Measurements from ENCODE around the gene CNOT11. TPM values are rescaled to one million over a fixed set of nuclear protein-coding genes. Genes with fewer than 3 reads are reported as not detected.

Gene CNOT11
- polyA plus RNA-seq, 1 experiment, result 63.0 TPM

- H3K4me3 ChIP-seq (ENCODE audit: low read depth, low read length), result no peak overlapping the region
- H3K27me3 ChIP-seq (ENCODE audit: control insufficient read depth, insufficient read depth, low read length), result no peaks in the 10 kb centered on the region
- DNase-seq (ENCODE audit: low read depth), result no peak
- TF ChIP-seq CTCF (IDR thresholded peaks at IDR 0.05; ENCODE audit: insufficient read depth, low read depth, low read length), result no peak
- ChIA-PET CTCF (interaction anchor here (0.8 kb wide), 1 partner anchor 9 kb away, joined by 3 read pairs; no protein-coding TSS in a partner anchor), POLR2A (no interaction called here)
- peaks cover 7% of the 10 kb centered on the region for H3K36me3 ChIP-seq (ENCODE audit: control insufficient read depth, insufficient read depth, low read length)
Measured at GRCh38 chr2:101272045-101272784, 19.5 kb downstream of the CNOT11 start.

- CTCF ChIA-PET, result no interaction called here
- Histone ChIP-seq H3K36me3 (ENCODE audit: control insufficient read depth, insufficient read depth, low read length) (peaks cover 7% of the 10 kb centered on the region), H3K4me3 (ENCODE audit: low read depth, low read length) (no peak overlapping the region), H3K27me3 (ENCODE audit: control insufficient read depth, insufficient read depth, low read length) (no peaks in the 10 kb centered on the region)
- POLR2A ChIA-PET, result no interaction called here
- no peak for DNase-seq (ENCODE audit: low read depth)
- no peak for TF ChIP-seq CTCF (IDR thresholded peaks at IDR 0.05; ENCODE audit: insufficient read depth, low read depth, low read length)
Measured at GRCh38 chr2:101273056-101273455, 20.4 kb downstream of the CNOT11 start.

- CTCF ChIA-PET, result no interaction called here
- TF ChIP-seq CTCF (IDR thresholded peaks at IDR 0.05; ENCODE audit: insufficient read depth, low read depth, low read length), result no peak
- H3K27me3 ChIP-seq (ENCODE audit: control insufficient read depth, insufficient read depth, low read length), result no peaks in the 10 kb centered on the region
- POLR2A ChIA-PET, result no interaction called here
- DNase-seq (ENCODE audit: low read depth), result no peak
- no peak overlapping the region for H3K4me3 ChIP-seq (ENCODE audit: low read depth, low read length)
- peaks cover 7% of the 10 kb centered on the region for H3K36me3 ChIP-seq (ENCODE audit: control insufficient read depth, insufficient read depth, low read length)
Measured at GRCh38 chr2:101274142-101274541, 21.5 kb downstream of the CNOT11 start.

- no peak for TF ChIP-seq CTCF (IDR thresholded peaks at IDR 0.05; ENCODE audit: insufficient read depth, low read depth, low read length)
- ChIA-PET POLR2A (no interaction called here), CTCF (no interaction called here)
- no peak for DNase-seq (ENCODE audit: low read depth)
- Histone ChIP-seq H3K27me3 (ENCODE audit: control insufficient read depth, insufficient read depth, low read length) (no peaks in the 10 kb centered on the region), H3K36me3 (ENCODE audit: control insufficient read depth, insufficient read depth, low read length) (peaks cover 7% of the 10 kb centered on the region), H3K4me3 (ENCODE audit: low read depth, low read length) (no peak overlapping the region)
Measured at GRCh38 chr2:101277111-101277510, 24.4 kb downstream of the CNOT11 start.

- TF ChIP-seq CTCF (IDR thresholded peaks at IDR 0.05; ENCODE audit: insufficient read depth, low read depth, low read length), result no peak
- DNase-seq (ENCODE audit: low read depth), result no peak
- ChIA-PET CTCF (no interaction called here), POLR2A (no interaction called here)
- no peak overlapping the region for H3K4me3 ChIP-seq (ENCODE audit: low read depth, low read length)
- H3K36me3 ChIP-seq (ENCODE audit: control insufficient read depth, insufficient read depth, low read length), result peaks cover 11% of the 10 kb centered on the region
- H3K27me3 ChIP-seq (ENCODE audit: control insufficient read depth, insufficient read depth, low read length), result no peaks in the 10 kb centered on the region
Measured at GRCh38 chr2:101278925-101279324, 26.2 kb downstream of the CNOT11 start.

Measured in BJ (cell line).